GM23338 (cell line): ENCODE measurements around the gene DCLK1. TPM values are rescaled to one million over a fixed set of nuclear protein-coding genes. Genes with fewer than 3 reads are reported as not detected.

Source experiments
- ATAC-seq: fragments of 200-7000 bp; cut with Tn5 transposase; 3 replicates; pipeline ENCODE4 v1.9.1; 2020
- DNase-seq: peaks from one replicate; pipeline ENCODE4 v3.0.0-alpha.2; 2015; ENCODE audit warnings: low spot score
- H2AFZ ChIP-seq: fragments of 200-600 bp; sonication (generic); 2 replicates; pipeline ENCODE4 v1.8.0; 2016; ENCODE audit warnings: antibody characterized with exemption, mild to moderate bottlenecking, moderate library complexity
- H3F3A ChIP-seq: fragments of 200-600 bp; sonication (generic); replicated peaks from 2 replicates; pipeline ENCODE4 v1.8.0; 2017; ENCODE audit warnings: antibody characterized with exemption, mixed run types, low read depth
- H3K27ac ChIP-seq: fragments of 200-600 bp; sonication (generic); 2 replicates; pipeline ENCODE4 v1.6.1; 2016; ENCODE audit warnings: low read depth
- H3K27me3 ChIP-seq: fragments of 200-600 bp; sonication (generic); 2 replicates; pipeline ENCODE4 v1.8.0; 2016; ENCODE audit warnings: mild to moderate bottlenecking, mixed run types, moderate library complexity; ENCODE audit not compliant: insufficient read depth
- H3K36me3 ChIP-seq: fragments of 200-600 bp; sonication (generic); 2 replicates; pipeline ENCODE4 v1.8.0; 2016; ENCODE audit warnings: mild to moderate bottlenecking; ENCODE audit not compliant: insufficient read depth
- H3K4me1 ChIP-seq: fragments of 200-600 bp; sonication (generic); 2 replicates; pipeline ENCODE4 v1.8.0; 2016; ENCODE audit warnings: mild to moderate bottlenecking, moderate library complexity; ENCODE audit not compliant: insufficient read depth
- H3K4me2 ChIP-seq: fragments of 200-600 bp; sonication (generic); 2 replicates; pipeline ENCODE4 v1.7.1; 2017; ENCODE audit warnings: mixed run types
- H3K4me3 ChIP-seq: fragments of 200-600 bp; sonication (generic); 2 replicates; pipeline ENCODE4 v1.6.1; 2016; ENCODE audit warnings: mixed run types
- H3K79me2 ChIP-seq: fragments of 200-600 bp; sonication (generic); replicated peaks from 2 replicates; pipeline ENCODE4 v1.8.0; 2017; ENCODE audit warnings: mild to moderate bottlenecking; ENCODE audit not compliant: insufficient read depth
- H3K9me2 ChIP-seq: fragments of 200-600 bp; sonication (generic); 2 replicates; pipeline ENCODE4 v1.8.0; 2017; ENCODE audit not compliant: insufficient read depth
- H4K20me1 ChIP-seq: fragments of 200-600 bp; sonication (generic); replicated peaks from 2 replicates; pipeline ENCODE4 v1.8.0; 2017; ENCODE audit warnings: mild to moderate bottlenecking; ENCODE audit not compliant: insufficient read depth
- H3K27ac Mint-ChIP-seq: 2 replicates; pipeline ENCODE4 v1.8.0; 2020; ENCODE audit warnings: inconsistent platforms, mild to moderate bottlenecking, moderate library complexity, mixed read lengths
- H3K27me3 Mint-ChIP-seq: 3 replicates; pipeline ENCODE4 v1.8.0; 2022; ENCODE audit warnings: low read depth, mild to moderate bottlenecking, moderate library complexity, mixed read lengths, inconsistent platforms; ENCODE audit not compliant: insufficient read depth, poor library complexity
- H3K36me3 Mint-ChIP-seq: 3 replicates; pipeline ENCODE4 v1.8.0; 2021; ENCODE audit warnings: low read depth, mild to moderate bottlenecking, inconsistent platforms, moderate library complexity, mixed read lengths
- H3K4me1 Mint-ChIP-seq: 3 replicates; pipeline ENCODE4 v1.8.0; 2020; ENCODE audit warnings: mild to moderate bottlenecking, inconsistent platforms, mixed read lengths
- H3K4me3 Mint-ChIP-seq: 3 replicates; pipeline ENCODE4 v1.8.0; 2021; ENCODE audit warnings: moderate library complexity, mild to moderate bottlenecking, inconsistent platforms, mixed read lengths
- H3K9me3 Mint-ChIP-seq: 3 replicates; pipeline ENCODE4 v1.8.0; 2020; ENCODE audit warnings: moderate library complexity, mild to moderate bottlenecking, inconsistent platforms, mixed read lengths
- EZH2 ChIP-seq: fragments of 200-600 bp; sonication (generic); IDR thresholded peaks from one replicate; pipeline ENCODE4 v1.8.0; 2017; ENCODE audit warnings: antibody characterized with exemption, mild to moderate bottlenecking, low read depth; ENCODE audit not compliant: unreplicated experiment
- EZH2phosphoT487 ChIP-seq: fragments of 200-600 bp; sonication (generic); IDR thresholded peaks from one replicate; pipeline ENCODE4 v1.8.1; 2018; ENCODE audit warnings: antibody characterized with exemption; ENCODE audit not compliant: unreplicated experiment
- NANOG ChIP-seq: IDR thresholded peaks from 2 replicates; pipeline ENCODE4 v1.6.1; 2016; ENCODE audit warnings: antibody characterized with exemption, borderline replicate concordance
- ZNF114 ChIP-seq: fragments of 250-450 bp; sonication (Bioruptor Pico); IDR thresholded peaks from 2 replicates; pipeline ENCODE4 v1.5.0; 2020; ENCODE audit warnings: mild to moderate bottlenecking, moderate library complexity
- polyA plus RNA-seq: library from polyadenylated mRNA; unstranded; fragments of >200 nt; fragmentation: Nextera tagmentation; extraction: Ambion mirVana; gene quantifications from 2 replicates; pipeline ENCODE4 v1.2.1, GENCODE V29; 2016
- total RNA-seq: library from RNA; depleted of rRNA; stranded (reverse); fragments of >200 nt; shearing (Covaris generic); gene quantifications from 2 replicates; pipeline ENCODE4 v1.2.3, GENCODE V29; 2014
- TF ChIP-seq, protein P1 (sequence below), 2 experiments: fragments of 200-600 bp in 1 of 2; sonication (generic) in 1 of 2; conservative IDR thresholded peaks; 2 replicates each; pipeline versions ENCODE4 v1.5.1 to v1.6.1; 2016 to 2017; ENCODE audit warnings: antibody characterized with exemption in 2 of 2, low read depth in 2 of 2, mild to moderate bottlenecking in 2 of 2, moderate library complexity in 1 of 2
- TF ChIP-seq, protein P2 (sequence below): IDR thresholded peaks from one replicate; pipeline ENCODE4 v1.6.1; 2018; ENCODE audit warnings: antibody characterized with exemption; ENCODE audit not compliant: unreplicated experiment
- TF ChIP-seq, protein P3 (sequence below): fragments of 250-450 bp; sonication (Bioruptor Pico); IDR thresholded peaks from 2 replicates; pipeline ENCODE4 v1.5.0; 2020; ENCODE audit warnings: mild to moderate bottlenecking, moderate library complexity
- TF ChIP-seq, protein P4 (sequence below): IDR thresholded peaks from 2 replicates; pipeline ENCODE4 v1.6.1; 2016; ENCODE audit warnings: antibody characterized with exemption

DCLK1 gene
- total and polyA plus RNA-seq, 2 experiments from 2014 or later: 13.1 to 57.7 TPM

DNA sequence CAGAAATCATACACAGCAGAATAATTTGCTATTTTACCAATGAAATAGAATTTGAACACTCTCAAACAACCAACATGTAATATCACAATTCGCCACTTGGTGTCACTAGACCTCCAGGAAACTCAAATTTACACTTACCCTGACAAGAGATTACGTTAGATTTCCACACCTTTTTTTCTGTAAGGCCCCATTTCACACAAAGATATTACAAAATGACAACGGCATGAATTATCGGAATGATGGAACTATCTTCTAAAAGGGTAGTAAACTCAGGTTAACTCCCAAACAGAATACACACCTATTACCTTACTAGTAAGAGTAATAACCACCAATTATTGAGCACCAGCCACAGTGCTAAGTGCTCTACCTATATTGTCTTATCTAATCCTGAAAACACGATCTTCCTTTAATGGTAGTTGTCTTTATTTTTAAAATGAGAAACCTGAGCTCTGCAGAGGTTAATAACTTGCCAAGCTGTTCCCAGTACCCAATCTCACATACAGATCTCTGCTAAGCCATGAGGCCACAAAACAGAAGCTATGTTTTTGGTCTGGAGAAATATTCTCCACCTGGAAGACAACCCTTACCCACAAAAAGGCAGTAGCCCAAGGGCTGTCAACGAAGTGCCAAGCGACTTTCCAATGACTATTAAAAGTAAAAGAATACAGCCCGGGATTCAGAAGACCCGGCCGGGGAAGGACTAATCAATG, 152.4 kb downstream of the DCLK1 start:
- H3K27me3 Mint-ChIP-seq: peaks cover 5% of the 10 kb centered on the region
- H3K27ac Mint-ChIP-seq: no peak overlapping the region
- Histone ChIP-seq H3K4me1 (peaks cover 12% of the 10 kb centered on the region), H3K9me2 (peaks cover 5% of the 10 kb centered on the region; the same call in 1 of the 2 replicates), H3F3A (no peaks in the 10 kb centered on the region), H3K27ac (no peak overlapping the region), H2AFZ (no peak overlapping the region), H3K79me2 (no peaks in the 10 kb centered on the region), H3K4me2 (no peak overlapping the region), H3K4me3 (no peak overlapping the region), H4K20me1 (no peaks in the 10 kb centered on the region), H3K27me3 (no peaks in the 10 kb centered on the region), H3K36me3 (no peaks in the 10 kb centered on the region)
- ATAC-seq (peak; percentile 60), DNase-seq (peak; percentile 80)
- peaks cover 40% of the 10 kb centered on the region for H3K36me3 Mint-ChIP-seq
- peaks cover 8% of the 10 kb centered on the region; the same call in 1 of the 3 replicates for H3K4me1 Mint-ChIP-seq
- TF ChIP-seq ZNF114 (CRISPR knock-in tag): no peak
- TF ChIP-seq, protein P1, sequence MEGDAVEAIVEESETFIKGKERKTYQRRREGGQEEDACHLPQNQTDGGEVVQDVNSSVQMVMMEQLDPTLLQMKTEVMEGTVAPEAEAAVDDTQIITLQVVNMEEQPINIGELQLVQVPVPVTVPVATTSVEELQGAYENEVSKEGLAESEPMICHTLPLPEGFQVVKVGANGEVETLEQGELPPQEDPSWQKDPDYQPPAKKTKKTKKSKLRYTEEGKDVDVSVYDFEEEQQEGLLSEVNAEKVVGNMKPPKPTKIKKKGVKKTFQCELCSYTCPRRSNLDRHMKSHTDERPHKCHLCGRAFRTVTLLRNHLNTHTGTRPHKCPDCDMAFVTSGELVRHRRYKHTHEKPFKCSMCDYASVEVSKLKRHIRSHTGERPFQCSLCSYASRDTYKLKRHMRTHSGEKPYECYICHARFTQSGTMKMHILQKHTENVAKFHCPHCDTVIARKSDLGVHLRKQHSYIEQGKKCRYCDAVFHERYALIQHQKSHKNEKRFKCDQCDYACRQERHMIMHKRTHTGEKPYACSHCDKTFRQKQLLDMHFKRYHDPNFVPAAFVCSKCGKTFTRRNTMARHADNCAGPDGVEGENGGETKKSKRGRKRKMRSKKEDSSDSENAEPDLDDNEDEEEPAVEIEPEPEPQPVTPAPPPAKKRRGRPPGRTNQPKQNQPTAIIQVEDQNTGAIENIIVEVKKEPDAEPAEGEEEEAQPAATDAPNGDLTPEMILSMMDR (conservative IDR thresholded peaks at IDR 0.05; ENCODE audit: low read depth in 2 of 2): peak; percentile 81 to 95
- H3K9me3 Mint-ChIP-seq: peaks cover 41% of the 10 kb centered on the region
- H3K4me3 Mint-ChIP-seq: no peak overlapping the region

DNA sequence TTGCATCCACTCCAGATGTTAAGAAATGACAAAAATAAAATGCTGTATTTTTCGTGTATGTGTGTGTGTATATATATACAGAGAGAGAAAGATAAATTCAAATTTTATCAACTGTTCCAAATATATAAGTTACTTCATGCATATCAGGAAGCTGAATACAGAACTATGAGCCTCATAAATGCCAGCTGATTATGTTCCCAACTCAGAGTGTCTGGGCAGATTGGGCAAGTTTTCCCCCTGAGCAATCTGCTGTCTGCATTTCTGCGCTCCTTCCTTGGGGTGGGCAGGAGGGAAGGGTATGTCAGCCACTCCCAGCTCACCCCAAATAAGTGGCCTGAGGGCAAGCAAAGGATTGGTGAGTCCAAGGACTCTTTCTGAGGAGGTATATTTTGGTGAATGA, 154.1 kb downstream of the DCLK1 start:
- Histone ChIP-seq H3K4me1 (peaks cover 16% of the 10 kb centered on the region), H3K79me2 (no peaks in the 10 kb centered on the region), H4K20me1 (no peaks in the 10 kb centered on the region), H3F3A (no peaks in the 10 kb centered on the region), H3K4me3 (no peak overlapping the region), H2AFZ (no peak overlapping the region), H3K4me2 (no peak overlapping the region), H3K27me3 (no peaks in the 10 kb centered on the region), H3K9me2 (peaks cover 5% of the 10 kb centered on the region; the same call in 1 of the 2 replicates), H3K27ac (no peak overlapping the region), H3K36me3 (no peaks in the 10 kb centered on the region)
- Mint-ChIP-seq H3K4me3 (no peak overlapping the region), H3K4me1 (peaks cover 12% of the 10 kb centered on the region; the same call in 2 of the 3 replicates), H3K36me3 (peaks cover 44% of the 10 kb centered on the region), H3K27ac (no peak overlapping the region), H3K9me3 (peaks cover 46% of the 10 kb centered on the region), H3K27me3 (peaks cover 5% of the 10 kb centered on the region)
- no peak for ATAC-seq
- DNase-seq: no peak
- TF ChIP-seq, protein P2, sequence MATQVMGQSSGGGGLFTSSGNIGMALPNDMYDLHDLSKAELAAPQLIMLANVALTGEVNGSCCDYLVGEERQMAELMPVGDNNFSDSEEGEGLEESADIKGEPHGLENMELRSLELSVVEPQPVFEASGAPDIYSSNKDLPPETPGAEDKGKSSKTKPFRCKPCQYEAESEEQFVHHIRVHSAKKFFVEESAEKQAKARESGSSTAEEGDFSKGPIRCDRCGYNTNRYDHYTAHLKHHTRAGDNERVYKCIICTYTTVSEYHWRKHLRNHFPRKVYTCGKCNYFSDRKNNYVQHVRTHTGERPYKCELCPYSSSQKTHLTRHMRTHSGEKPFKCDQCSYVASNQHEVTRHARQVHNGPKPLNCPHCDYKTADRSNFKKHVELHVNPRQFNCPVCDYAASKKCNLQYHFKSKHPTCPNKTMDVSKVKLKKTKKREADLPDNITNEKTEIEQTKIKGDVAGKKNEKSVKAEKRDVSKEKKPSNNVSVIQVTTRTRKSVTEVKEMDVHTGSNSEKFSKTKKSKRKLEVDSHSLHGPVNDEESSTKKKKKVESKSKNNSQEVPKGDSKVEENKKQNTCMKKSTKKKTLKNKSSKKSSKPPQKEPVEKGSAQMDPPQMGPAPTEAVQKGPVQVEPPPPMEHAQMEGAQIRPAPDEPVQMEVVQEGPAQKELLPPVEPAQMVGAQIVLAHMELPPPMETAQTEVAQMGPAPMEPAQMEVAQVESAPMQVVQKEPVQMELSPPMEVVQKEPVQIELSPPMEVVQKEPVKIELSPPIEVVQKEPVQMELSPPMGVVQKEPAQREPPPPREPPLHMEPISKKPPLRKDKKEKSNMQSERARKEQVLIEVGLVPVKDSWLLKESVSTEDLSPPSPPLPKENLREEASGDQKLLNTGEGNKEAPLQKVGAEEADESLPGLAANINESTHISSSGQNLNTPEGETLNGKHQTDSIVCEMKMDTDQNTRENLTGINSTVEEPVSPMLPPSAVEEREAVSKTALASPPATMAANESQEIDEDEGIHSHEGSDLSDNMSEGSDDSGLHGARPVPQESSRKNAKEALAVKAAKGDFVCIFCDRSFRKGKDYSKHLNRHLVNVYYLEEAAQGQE: no peak
- TF ChIP-seq, protein P3, sequence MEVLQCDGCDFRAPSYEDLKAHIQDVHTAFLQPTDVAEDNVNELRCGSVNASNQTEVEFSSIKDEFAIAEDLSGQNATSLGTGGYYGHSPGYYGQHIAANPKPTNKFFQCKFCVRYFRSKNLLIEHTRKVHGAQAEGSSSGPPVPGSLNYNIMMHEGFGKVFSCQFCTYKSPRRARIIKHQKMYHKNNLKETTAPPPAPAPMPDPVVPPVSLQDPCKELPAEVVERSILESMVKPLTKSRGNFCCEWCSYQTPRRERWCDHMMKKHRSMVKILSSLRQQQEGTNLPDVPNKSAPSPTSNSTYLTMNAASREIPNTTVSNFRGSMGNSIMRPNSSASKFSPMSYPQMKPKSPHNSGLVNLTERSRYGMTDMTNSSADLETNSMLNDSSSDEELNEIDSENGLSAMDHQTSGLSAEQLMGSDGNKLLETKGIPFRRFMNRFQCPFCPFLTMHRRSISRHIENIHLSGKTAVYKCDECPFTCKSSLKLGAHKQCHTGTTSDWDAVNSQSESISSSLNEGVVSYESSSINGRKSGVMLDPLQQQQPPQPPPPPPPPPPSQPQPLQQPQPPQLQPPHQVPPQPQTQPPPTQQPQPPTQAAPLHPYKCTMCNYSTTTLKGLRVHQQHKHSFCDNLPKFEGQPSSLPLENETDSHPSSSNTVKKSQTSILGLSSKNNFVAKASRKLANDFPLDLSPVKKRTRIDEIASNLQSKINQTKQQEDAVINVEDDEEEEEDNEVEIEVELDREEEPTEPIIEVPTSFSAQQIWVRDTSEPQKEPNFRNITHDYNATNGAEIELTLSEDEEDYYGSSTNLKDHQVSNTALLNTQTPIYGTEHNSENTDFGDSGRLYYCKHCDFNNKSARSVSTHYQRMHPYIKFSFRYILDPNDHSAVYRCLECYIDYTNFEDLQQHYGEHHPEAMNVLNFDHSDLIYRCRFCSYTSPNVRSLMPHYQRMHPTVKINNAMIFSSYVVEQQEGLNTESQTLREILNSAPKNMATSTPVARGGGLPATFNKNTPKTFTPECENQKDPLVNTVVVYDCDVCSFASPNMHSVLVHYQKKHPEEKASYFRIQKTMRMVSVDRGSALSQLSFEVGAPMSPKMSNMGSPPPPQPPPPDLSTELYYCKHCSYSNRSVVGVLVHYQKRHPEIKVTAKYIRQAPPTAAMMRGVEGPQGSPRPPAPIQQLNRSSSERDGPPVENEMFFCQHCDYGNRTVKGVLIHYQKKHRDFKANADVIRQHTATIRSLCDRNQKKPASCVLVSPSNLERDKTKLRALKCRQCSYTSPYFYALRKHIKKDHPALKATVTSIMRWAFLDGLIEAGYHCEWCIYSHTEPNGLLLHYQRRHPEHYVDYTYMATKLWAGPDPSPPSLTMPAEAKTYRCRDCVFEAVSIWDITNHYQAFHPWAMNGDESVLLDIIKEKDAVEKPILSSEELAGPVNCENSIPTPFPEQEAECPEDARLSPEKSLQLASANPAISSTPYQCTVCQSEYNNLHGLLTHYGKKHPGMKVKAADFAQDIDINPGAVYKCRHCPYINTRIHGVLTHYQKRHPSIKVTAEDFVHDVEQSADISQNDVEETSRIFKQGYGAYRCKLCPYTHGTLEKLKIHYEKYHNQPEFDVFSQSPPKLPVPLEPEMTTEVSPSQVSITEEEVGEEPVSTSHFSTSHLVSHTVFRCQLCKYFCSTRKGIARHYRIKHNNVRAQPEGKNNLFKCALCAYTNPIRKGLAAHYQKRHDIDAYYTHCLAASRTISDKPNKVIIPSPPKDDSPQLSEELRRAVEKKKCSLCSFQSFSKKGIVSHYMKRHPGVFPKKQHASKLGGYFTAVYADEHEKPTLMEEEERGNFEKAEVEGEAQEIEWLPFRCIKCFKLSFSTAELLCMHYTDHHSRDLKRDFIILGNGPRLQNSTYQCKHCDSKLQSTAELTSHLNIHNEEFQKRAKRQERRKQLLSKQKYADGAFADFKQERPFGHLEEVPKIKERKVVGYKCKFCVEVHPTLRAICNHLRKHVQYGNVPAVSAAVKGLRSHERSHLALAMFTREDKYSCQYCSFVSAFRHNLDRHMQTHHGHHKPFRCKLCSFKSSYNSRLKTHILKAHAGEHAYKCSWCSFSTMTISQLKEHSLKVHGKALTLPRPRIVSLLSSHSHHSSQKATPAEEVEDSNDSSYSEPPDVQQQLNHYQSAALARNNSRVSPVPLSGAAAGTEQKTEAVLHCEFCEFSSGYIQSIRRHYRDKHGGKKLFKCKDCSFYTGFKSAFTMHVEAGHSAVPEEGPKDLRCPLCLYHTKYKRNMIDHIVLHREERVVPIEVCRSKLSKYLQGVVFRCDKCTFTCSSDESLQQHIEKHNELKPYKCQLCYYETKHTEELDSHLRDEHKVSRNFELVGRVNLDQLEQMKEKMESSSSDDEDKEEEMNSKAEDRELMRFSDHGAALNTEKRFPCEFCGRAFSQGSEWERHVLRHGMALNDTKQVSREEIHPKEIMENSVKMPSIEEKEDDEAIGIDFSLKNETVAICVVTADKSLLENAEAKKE: no peak
- TF ChIP-seq, protein P4, sequence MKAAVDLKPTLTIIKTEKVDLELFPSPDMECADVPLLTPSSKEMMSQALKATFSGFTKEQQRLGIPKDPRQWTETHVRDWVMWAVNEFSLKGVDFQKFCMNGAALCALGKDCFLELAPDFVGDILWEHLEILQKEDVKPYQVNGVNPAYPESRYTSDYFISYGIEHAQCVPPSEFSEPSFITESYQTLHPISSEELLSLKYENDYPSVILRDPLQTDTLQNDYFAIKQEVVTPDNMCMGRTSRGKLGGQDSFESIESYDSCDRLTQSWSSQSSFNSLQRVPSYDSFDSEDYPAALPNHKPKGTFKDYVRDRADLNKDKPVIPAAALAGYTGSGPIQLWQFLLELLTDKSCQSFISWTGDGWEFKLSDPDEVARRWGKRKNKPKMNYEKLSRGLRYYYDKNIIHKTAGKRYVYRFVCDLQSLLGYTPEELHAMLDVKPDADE: no peak
- TF ChIP-seq EZH2: no peak
- TF ChIP-seq NANOG: no peak
- no peak for TF ChIP-seq EZH2phosphoT487
